ENCODE data around the gene TAS2R60. TPM values are rescaled to one million over a fixed set of nuclear protein-coding genes. Genes with fewer than 3 reads are reported as not detected.
A peak's percentile ranks its signal among the peaks of the same experiment; 100 is the strongest.

The TAS2R60 gene
- total RNA-seq, 1 experiment from 2014 or later: not detected

DNA sequence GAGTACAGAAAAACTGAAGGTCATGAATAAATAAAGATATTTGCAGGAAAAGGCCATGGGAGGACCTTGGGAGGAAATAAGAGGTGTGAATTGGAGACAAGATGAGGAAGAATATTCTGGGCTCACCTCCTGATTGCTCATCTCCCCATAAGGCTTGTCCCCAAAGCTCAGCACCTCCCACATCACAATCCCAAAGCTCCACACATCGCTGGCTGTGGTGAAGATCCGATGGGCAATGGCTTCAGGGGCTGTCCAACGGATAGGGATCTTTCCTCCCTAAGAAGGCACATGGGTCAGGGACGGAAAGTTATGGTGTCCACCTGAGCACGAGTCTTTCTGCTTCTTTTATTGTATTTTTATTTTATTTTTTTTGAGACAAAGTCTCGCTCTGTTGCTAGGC lies 49.2 kb upstream of the TAS2R60 start:
- peaks cover 67 to 96% (median 94%) of the 10 kb centered on the region in 3 experiments for H3K36me3 Mint-ChIP-seq (ENCODE audit: insufficient read depth in 1 of 3, low read depth in 3 of 3)
- H3K4ac ChIP-seq (ENCODE audit: low read depth, low read length): no peak overlapping the region
- H2BK20ac ChIP-seq (ENCODE audit: low read depth, low read length, poor library complexity, severe bottlenecking): no peak overlapping the region
- no peaks in the 10 kb centered on the region for H3K4me1 ChIP-seq (ENCODE audit: insufficient read depth, low read length)
- H2BK12ac ChIP-seq (ENCODE audit: insufficient read length, low read depth, low read length): no peak overlapping the region
- H3K4me2 ChIP-seq (ENCODE audit: insufficient read depth, insufficient read length, low read length): no peak overlapping the region
- H3K79me2 ChIP-seq (ENCODE audit: insufficient read depth, low read length): no peaks in the 10 kb centered on the region
- no peak overlapping the region for H3K4me3 Mint-ChIP-seq
- no peak overlapping the region for H3T11ph ChIP-seq (ENCODE audit: low read length)
- no peak overlapping the region for H2BK120ac ChIP-seq (ENCODE audit: low read depth, low read length, poor library complexity, severe bottlenecking)
- H4K91ac ChIP-seq (ENCODE audit: insufficient read length, low read depth, low read length): no peak overlapping the region
- H3K27me3 Mint-ChIP-seq (ENCODE audit: low read depth): peaks cover 2% of the 10 kb centered on the region
- no peak overlapping the region for H3K23ac ChIP-seq (ENCODE audit: insufficient read length, low read depth, low read length)
- no peak overlapping the region for H3K18ac ChIP-seq (ENCODE audit: insufficient read length, low read depth, low read length)
- 0 out of 7 replicates have a peak overlapping the region, but pooled peaks of 1 of the 3 experiments have one; percentile 52 for H3K27ac Mint-ChIP-seq
- H3K56ac ChIP-seq (ENCODE audit: insufficient read length, low read depth, low read length): no peak overlapping the region
- H4K5ac ChIP-seq (ENCODE audit: insufficient read length, low read depth, low read length): no peak overlapping the region
- no peaks in the 10 kb centered on the region for H3K79me1 ChIP-seq (ENCODE audit: insufficient read depth, low read depth, low read length, poor library complexity, severe bottlenecking)
- TF ChIP-seq, protein P1, sequence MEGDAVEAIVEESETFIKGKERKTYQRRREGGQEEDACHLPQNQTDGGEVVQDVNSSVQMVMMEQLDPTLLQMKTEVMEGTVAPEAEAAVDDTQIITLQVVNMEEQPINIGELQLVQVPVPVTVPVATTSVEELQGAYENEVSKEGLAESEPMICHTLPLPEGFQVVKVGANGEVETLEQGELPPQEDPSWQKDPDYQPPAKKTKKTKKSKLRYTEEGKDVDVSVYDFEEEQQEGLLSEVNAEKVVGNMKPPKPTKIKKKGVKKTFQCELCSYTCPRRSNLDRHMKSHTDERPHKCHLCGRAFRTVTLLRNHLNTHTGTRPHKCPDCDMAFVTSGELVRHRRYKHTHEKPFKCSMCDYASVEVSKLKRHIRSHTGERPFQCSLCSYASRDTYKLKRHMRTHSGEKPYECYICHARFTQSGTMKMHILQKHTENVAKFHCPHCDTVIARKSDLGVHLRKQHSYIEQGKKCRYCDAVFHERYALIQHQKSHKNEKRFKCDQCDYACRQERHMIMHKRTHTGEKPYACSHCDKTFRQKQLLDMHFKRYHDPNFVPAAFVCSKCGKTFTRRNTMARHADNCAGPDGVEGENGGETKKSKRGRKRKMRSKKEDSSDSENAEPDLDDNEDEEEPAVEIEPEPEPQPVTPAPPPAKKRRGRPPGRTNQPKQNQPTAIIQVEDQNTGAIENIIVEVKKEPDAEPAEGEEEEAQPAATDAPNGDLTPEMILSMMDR (conservative IDR thresholded peaks at IDR 0.05): no peak
- H3K4me1 Mint-ChIP-seq: peaks cover 0 to 5% of the 10 kb centered on the region in 2 experiments; a peak in 3 of 4 replicates
- H3K27me3 ChIP-seq (ENCODE audit: insufficient read depth, low read length): no peaks in the 10 kb centered on the region
- no peak overlapping the region for H3K9ac ChIP-seq (ENCODE audit: extremely low read depth, insufficient read length, low read length)
- no peak overlapping the region for H2BK15ac ChIP-seq (ENCODE audit: low read depth, low read length)
- no peaks in the 10 kb centered on the region for H3K23me2 ChIP-seq (ENCODE audit: insufficient read length, low read depth, low read length, poor library complexity, severe bottlenecking)
- H4K8ac ChIP-seq (replicated peaks; ENCODE audit: insufficient read length, low read depth, low read length): no peak overlapping the region
- H2BK5ac ChIP-seq (ENCODE audit: insufficient read length, low read length): no peak overlapping the region
- H3K14ac ChIP-seq (ENCODE audit: insufficient read depth, low read length): no peak overlapping the region
- no CpG with 5 or more reads among the region's 6 CpGs for WGBS (ENCODE audit: extremely low coverage, insufficient read length, low lambda C conversion rate)
- H3K9me3 ChIP-seq (ENCODE audit: control insufficient read depth, low read depth, low read length): no peaks in the 10 kb centered on the region
- no peaks in the 10 kb centered on the region for H3K9me3 Mint-ChIP-seq
- H4K20me1 ChIP-seq (ENCODE audit: control insufficient read depth, insufficient read depth, insufficient read length): no peaks in the 10 kb centered on the region
- no peak for DNase-seq
- no peak overlapping the region for H2AK5ac ChIP-seq (ENCODE audit: insufficient read length, low read length)
- no peak overlapping the region for H2AFZ ChIP-seq (ENCODE audit: low read length)
- no peak overlapping the region for H3K27ac ChIP-seq (ENCODE audit: insufficient read length, low read depth, low read length)
